DMS53 treated with DMSO at 0.1 percent for 48 hours (cell line): ENCODE measurements around the gene LAMA5.

Experiments used
- DNase-seq: peaks from one replicate; lab custom pipeline; 2025; ENCODE audit not compliant: unreplicated experiment; lab: John Stamatoyannopoulos, UW

Gene LAMA5

GRCh38 chr20:62370807-62371587 is 3.9 kb upstream of the LAMA5 start:
- DNase-seq = no peak

GRCh38 chr20:62370115-62370806 is 3.1 kb upstream of the LAMA5 start:
- DNase-seq = no peak

GRCh38 chr20:62369815-62370114 is 2.7 kb upstream of the LAMA5 start:
- DNase-seq = no peak

- DNase-seq = no peak
These were observed 2.1 kb upstream of the LAMA5 start for GRCh38 chr20:62368976-62369814.

GRCh38 chr20:62368392-62368975 is 1.4 kb upstream of the LAMA5 start:
- DNase-seq = peak; percentile 8

GRCh38 chr20:62367633-62368391 is 700 bp upstream of the LAMA5 start:
- peak; percentile 71 for DNase-seq

GRCh38 chr20:62366370-62367135 is 559 bp downstream of the LAMA5 start:
- DNase-seq = no peak

GRCh38 chr20:62365814-62366369 is 1.2 kb downstream of the LAMA5 start:
- DNase-seq = no peak

- DNase-seq = no peak
These were observed 2.0 kb downstream of the LAMA5 start for GRCh38 chr20:62364911-62365736.

GRCh38 chr20:62363920-62364851 is 2.9 kb downstream of the LAMA5 start:
- no peak for DNase-seq

GRCh38 chr20:62362991-62363919 is 3.9 kb downstream of the LAMA5 start:
- DNase-seq = no peak

GRCh38 chr20:62362590-62362940 is 4.5 kb downstream of the LAMA5 start:
- no peak for DNase-seq

- DNase-seq = no peak
These were observed 5.1 kb downstream of the LAMA5 start for GRCh38 chr20:62361799-62362589.

- no peak for DNase-seq
These were observed 6.0 kb downstream of the LAMA5 start for GRCh38 chr20:62360854-62361798.
